K562 (cell line): ENCODE measurements around the gene PTTG1IP. TPM values are rescaled to one million over a fixed set of nuclear protein-coding genes. Genes with fewer than 3 reads are reported as not detected.
A peak's percentile ranks its signal among the peaks of the same experiment; 100 is the strongest.

Experiments
- BRD9 ChIP-seq: fragments of 450-650 bp; IDR thresholded peaks from 2 replicates; pipeline ENCODE4 v1.6.1; 2018; ENCODE audit warnings: low read depth; ENCODE audit not compliant: partially characterized antibody
- CC2D1A ChIP-seq: fragments of 450-650 bp; IDR thresholded peaks from 2 replicates; pipeline ENCODE4 v1.6.1; 2017; ENCODE audit warnings: mild to moderate bottlenecking
- EHMT2 ChIP-seq: fragments of 450-650 bp; IDR thresholded peaks from 2 replicates; pipeline ENCODE4 v1.6.1; 2018; ENCODE audit warnings: antibody characterized with exemption
- ILK ChIP-seq: fragments of 450-650 bp; IDR thresholded peaks from 2 replicates; pipeline ENCODE4 v1.6.1; 2016; ENCODE audit warnings: missing genetic modification characterization, low read depth, mild to moderate bottlenecking, missing compliant biosample characterization, moderate library complexity, borderline replicate concordance
- KDM5B ChIP-seq: fragments of 200-600 bp; sonication (generic); IDR thresholded peaks from 2 replicates; pipeline ENCODE4 v1.6.1; 2012; ENCODE audit warnings: low read depth, mild to moderate bottlenecking, moderate library complexity, low read length, control low read depth, inconsistent platforms; ENCODE audit not compliant: insufficient replicate concordance
- MAFF ChIP-seq: IDR thresholded peaks from 2 replicates; pipeline ENCODE4 v1.6.1; 2012; ENCODE audit warnings: low read length, improper control_type of control experiment
- MLX ChIP-seq, 2 experiments: fragments of 450-650 bp in 1 of 2; sonication (generic) in 1 of 2; formaldehyde crosslinking; conservative IDR thresholded peaks; 2 replicates each; pipeline versions ENCODE4 v1.4.0 to v1.8.1; 2020 to 2022; ENCODE audit warnings: mild to moderate bottlenecking in 1 of 2, missing genetic modification reagents in 1 of 2
- RBM39 ChIP-seq: fragments of 200-400 bp; formaldehyde crosslinking; optimal IDR thresholded peaks from 2 replicates; pipeline ENCODE3; 2018; ENCODE audit warnings: low read depth, low read length
- SNIP1 ChIP-seq: fragments of 450-650 bp; IDR thresholded peaks from 2 replicates; pipeline ENCODE4 v1.7.1; 2017; ENCODE audit warnings: low read depth, mild to moderate bottlenecking
- SRF ChIP-seq, 2 experiments: fragments of 250-450, 450-650 bp in 1 of 2; sonication (Bioruptor Pico) in 1 of 2; sonication (generic) in 1 of 2; formaldehyde crosslinking; IDR thresholded peaks; 2 replicates each; pipeline versions ENCODE4 v1.5.0 to v1.5.1; 2020 to 2022; ENCODE audit warnings: mild to moderate bottlenecking in 1 of 2, missing genetic modification reagents in 1 of 2
- TCF7L2 ChIP-seq: fragments of 150-350 bp; IDR thresholded peaks from 2 replicates; pipeline ENCODE4 v1.6.1; 2016; ENCODE audit warnings: low read depth, mild to moderate bottlenecking, low read length, moderate library complexity
- THAP7 ChIP-seq: fragments of 250-450 bp; sonication (Bioruptor Pico); IDR thresholded peaks from 2 replicates; pipeline ENCODE4 v1.5.0; 2021
- ZFP91 ChIP-seq: sonication (generic); formaldehyde crosslinking; IDR thresholded peaks from 2 replicates; pipeline ENCODE4 v1.8.0; 2022; ENCODE audit warnings: mild to moderate bottlenecking, missing genetic modification reagents
- ZNF282 ChIP-seq: sonication (generic); formaldehyde crosslinking; IDR thresholded peaks from 2 replicates; pipeline ENCODE4 v1.8.1; 2023; ENCODE audit warnings: missing genetic modification reagents
- ZNF407 ChIP-seq: fragments of 450-650 bp; IDR thresholded peaks from 2 replicates; pipeline ENCODE4 v1.6.1; 2016; ENCODE audit warnings: low read depth
- ZNF699 ChIP-seq: fragments of 250-450 bp; sonication (Bioruptor Pico); IDR thresholded peaks from 2 replicates; pipeline ENCODE4 v1.8.0; 2021; ENCODE audit warnings: mild to moderate bottlenecking, moderate library complexity; ENCODE audit not compliant: insufficient replicate concordance
- polyA plus RNA-seq, 8 experiments: library from polyadenylated mRNA; depleted of rRNA in 4 of 8; stranded (reverse) in 5 of 8; unstranded in 3 of 8; fragments of >200 nt; fragmentation: Nextera tagmentation in 2 of 8; fragmentation: Illumina TruSeq in 1 of 8; extraction: Ambion mirVana in 2 of 8; extraction: Trizol in 1 of 8; gene quantifications; 2 replicates each; pipeline versions ENCODE4 v1.2.1 to v1.2.3, GENCODE V29; 2011 to 2014; ENCODE audit warnings: inconsistent platforms in 1 of 8, missing spikeins in 1 of 8
- total RNA-seq, 7 experiments: library from RNA; depleted of rRNA in 6 of 7; stranded (reverse); fragments of >200 nt in 6 of 7; fragmentation: Illumina TruSeq in 2 of 7; extraction: Trizol in 2 of 7; gene quantifications; 2 replicates each; pipeline versions ENCODE4 v1.2.1 to v1.2.3, GENCODE V29; 2011 to 2021; ENCODE audit warnings: low replicate concordance in 1 of 7

The PTTG1IP gene
- total and polyA plus RNA-seq, 9 of the 15 experiments (the other 6 are each of a cell fraction or from before 2014, with no cell fraction given) = 5.0 to 99.3 (median 82.4) TPM

GRCh38 chr21:44878053-44878982, 4.8 kb upstream of the PTTG1IP start (continued):
- no peak for TF ChIP-seq TCF7L2
- TF ChIP-seq SRF (CRISPR knock-in tag; IDR thresholded peaks at IDR 0.05) = peak in 1 of 2 experiments; percentile 88; a peak in 2 of 4 replicates
- TF ChIP-seq SNIP1 = no peak
- TF ChIP-seq ZFP91 (CRISPR knock-in tag) = no peak
- no peak for TF ChIP-seq ZNF407
- TF ChIP-seq RBM39 = no peak
- peak; percentile 12; the same call in 1 of the 2 replicates for TF ChIP-seq CC2D1A
- TF ChIP-seq THAP7 (CRISPR knock-in tag) = no peak
- TF ChIP-seq ZNF282 (CRISPR knock-in tag) = no peak
- no peak for TF ChIP-seq MLX (CRISPR knock-in tag; conservative IDR thresholded peaks at IDR 0.05)
- no peak for TF ChIP-seq MAFF
- no peak for TF ChIP-seq ZNF699 (CRISPR knock-in tag)
- TF ChIP-seq ILK (tag) = no peak
- 0 out of 2 replicates have a peak, but pooled peaks have one; percentile 41 for TF ChIP-seq EHMT2
- peak; percentile 77 for TF ChIP-seq BRD9
- no peak for TF ChIP-seq KDM5B
